ENCODE measurements around the gene PLSCR4.

DNA sequence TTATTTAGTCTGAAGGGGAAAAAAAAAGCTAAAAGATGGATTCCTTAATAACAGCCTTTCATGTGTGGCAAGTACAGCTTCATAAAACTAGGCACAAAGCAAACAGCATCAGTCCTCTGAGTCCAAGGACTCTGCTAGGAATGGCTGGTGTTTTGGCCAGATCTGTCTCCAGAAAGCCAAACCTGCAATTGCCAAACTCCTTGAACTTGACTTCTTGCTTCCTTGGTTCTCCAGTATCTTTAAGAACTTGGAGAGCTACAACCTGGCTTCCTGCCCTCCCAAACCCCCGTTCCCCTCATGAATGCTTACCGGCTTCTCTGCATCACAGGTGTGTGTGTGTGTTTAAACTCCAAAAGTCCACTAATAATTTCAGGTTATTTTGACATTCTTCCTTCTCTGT, 88.3 kb downstream of the PLSCR4 start:
- TF ChIP-seq POLR2A (IDR thresholded peaks at IDR 0.05) (no peak), CTCF (IDR thresholded peaks at IDR 0.05) (no peak)
